Measurements from ENCODE around the gene ASL. TPM values are rescaled to one million over a fixed set of nuclear protein-coding genes. Genes with fewer than 3 reads are reported as not detected.

ASL gene
- total and polyA plus RNA-seq, 10 of the 15 experiments (the other 5 are each of a cell fraction or from before 2014, with no cell fraction given): 0.66 to 36.7 (median 28.8) TPM

DNA sequence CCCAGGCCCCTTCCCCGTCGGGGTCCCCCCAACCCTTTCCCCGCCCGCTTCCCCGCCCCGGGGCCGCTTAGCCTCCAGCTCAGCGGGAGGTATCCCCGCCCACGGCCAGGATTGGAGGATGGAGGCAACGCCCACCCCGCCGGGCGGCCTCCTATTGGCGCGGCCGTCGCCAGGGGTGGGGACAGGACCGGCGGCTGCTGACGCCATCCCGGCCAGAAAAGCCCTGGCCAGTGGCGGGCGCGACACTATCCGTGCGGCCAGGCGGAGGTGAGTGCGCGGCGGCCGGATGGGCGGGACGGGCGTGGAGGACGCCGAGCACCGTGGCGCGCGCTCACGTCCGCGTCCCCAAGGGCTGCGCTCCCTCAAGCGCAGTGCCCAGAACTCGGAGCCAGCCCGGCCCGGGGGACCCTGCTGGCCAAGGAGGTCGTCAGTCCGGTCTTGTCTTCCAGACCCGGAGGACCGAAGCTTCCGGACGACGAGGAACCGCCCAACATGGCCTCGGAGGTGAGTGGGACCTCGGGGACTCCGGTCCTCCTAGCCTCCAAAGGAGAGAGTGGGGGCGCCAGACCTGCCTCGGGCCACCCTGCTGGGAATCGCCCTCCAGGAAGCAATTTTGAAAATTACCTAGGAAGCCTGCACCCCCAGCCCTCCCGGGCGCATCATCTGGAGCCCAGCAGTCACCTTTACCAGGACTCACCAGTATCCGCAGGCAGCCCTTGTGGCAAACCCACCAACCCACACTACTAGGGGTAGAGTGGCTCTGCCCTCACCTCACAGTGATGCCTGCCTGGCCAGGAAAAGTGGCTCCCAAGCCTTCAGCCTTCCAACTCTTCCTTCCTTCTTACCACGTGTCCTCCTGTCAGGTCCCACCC, at the start of gene ASL (continued):
- TF ChIP-seq, protein P1, sequence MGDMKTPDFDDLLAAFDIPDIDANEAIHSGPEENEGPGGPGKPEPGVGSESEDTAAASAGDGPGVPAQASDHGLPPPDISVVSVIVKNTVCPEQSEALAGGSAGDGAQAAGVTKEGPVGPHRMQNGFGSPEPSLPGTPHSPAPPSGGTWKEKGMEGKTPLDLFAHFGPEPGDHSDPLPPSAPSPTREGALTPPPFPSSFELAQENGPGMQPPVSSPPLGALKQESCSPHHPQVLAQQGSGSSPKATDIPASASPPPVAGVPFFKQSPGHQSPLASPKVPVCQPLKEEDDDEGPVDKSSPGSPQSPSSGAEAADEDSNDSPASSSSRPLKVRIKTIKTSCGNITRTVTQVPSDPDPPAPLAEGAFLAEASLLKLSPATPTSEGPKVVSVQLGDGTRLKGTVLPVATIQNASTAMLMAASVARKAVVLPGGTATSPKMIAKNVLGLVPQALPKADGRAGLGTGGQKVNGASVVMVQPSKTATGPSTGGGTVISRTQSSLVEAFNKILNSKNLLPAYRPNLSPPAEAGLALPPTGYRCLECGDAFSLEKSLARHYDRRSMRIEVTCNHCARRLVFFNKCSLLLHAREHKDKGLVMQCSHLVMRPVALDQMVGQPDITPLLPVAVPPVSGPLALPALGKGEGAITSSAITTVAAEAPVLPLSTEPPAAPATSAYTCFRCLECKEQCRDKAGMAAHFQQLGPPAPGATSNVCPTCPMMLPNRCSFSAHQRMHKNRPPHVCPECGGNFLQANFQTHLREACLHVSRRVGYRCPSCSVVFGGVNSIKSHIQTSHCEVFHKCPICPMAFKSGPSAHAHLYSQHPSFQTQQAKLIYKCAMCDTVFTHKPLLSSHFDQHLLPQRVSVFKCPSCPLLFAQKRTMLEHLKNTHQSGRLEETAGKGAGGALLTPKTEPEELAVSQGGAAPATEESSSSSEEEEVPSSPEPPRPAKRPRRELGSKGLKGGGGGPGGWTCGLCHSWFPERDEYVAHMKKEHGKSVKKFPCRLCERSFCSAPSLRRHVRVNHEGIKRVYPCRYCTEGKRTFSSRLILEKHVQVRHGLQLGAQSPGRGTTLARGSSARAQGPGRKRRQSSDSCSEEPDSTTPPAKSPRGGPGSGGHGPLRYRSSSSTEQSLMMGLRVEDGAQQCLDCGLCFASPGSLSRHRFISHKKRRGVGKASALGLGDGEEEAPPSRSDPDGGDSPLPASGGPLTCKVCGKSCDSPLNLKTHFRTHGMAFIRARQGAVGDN (IDR thresholded peaks at IDR 0.05): no peak; the same call in 1 of the 2 replicates
- TF ChIP-seq SUPT20H (IDR thresholded peaks at IDR 0.05; ENCODE audit: borderline replicate concordance, control insufficient read depth, low read depth, low read length): no peak
- TF ChIP-seq POLR2A (IDR thresholded peaks at IDR 0.05; ENCODE audit: low read depth, low read length): peak; percentile 98
- no peak for TF ChIP-seq BMI1 (IDR thresholded peaks at IDR 0.05; ENCODE audit: borderline replicate concordance)
- TF ChIP-seq CHD4 (IDR thresholded peaks at IDR 0.05): no peak
- TF ChIP-seq SMAD1 (IDR thresholded peaks at IDR 0.05; ENCODE audit: low read depth, partially characterized antibody): no peak
- no peak for TF ChIP-seq ZNF592 (IDR thresholded peaks at IDR 0.05)
- no peak for TF ChIP-seq GABPA (IDR thresholded peaks at IDR 0.05; ENCODE audit: low read depth)
- TF ChIP-seq, protein P2, sequence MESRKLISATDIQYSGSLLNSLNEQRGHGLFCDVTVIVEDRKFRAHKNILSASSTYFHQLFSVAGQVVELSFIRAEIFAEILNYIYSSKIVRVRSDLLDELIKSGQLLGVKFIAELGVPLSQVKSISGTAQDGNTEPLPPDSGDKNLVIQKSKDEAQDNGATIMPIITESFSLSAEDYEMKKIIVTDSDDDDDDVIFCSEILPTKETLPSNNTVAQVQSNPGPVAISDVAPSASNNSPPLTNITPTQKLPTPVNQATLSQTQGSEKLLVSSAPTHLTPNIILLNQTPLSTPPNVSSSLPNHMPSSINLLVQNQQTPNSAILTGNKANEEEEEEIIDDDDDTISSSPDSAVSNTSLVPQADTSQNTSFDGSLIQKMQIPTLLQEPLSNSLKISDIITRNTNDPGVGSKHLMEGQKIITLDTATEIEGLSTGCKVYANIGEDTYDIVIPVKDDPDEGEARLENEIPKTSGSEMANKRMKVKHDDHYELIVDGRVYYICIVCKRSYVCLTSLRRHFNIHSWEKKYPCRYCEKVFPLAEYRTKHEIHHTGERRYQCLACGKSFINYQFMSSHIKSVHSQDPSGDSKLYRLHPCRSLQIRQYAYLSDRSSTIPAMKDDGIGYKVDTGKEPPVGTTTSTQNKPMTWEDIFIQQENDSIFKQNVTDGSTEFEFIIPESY (IDR thresholded peaks at IDR 0.05): no peak
- TF ChIP-seq POLR2AphosphoS2 (IDR thresholded peaks at IDR 0.05; ENCODE audit: low read depth, low read length): peak; percentile 62; the same call in 1 of the 2 replicates
- no peak for TF ChIP-seq ZNF24 (IDR thresholded peaks at IDR 0.05)
- TF ChIP-seq, protein P3, sequence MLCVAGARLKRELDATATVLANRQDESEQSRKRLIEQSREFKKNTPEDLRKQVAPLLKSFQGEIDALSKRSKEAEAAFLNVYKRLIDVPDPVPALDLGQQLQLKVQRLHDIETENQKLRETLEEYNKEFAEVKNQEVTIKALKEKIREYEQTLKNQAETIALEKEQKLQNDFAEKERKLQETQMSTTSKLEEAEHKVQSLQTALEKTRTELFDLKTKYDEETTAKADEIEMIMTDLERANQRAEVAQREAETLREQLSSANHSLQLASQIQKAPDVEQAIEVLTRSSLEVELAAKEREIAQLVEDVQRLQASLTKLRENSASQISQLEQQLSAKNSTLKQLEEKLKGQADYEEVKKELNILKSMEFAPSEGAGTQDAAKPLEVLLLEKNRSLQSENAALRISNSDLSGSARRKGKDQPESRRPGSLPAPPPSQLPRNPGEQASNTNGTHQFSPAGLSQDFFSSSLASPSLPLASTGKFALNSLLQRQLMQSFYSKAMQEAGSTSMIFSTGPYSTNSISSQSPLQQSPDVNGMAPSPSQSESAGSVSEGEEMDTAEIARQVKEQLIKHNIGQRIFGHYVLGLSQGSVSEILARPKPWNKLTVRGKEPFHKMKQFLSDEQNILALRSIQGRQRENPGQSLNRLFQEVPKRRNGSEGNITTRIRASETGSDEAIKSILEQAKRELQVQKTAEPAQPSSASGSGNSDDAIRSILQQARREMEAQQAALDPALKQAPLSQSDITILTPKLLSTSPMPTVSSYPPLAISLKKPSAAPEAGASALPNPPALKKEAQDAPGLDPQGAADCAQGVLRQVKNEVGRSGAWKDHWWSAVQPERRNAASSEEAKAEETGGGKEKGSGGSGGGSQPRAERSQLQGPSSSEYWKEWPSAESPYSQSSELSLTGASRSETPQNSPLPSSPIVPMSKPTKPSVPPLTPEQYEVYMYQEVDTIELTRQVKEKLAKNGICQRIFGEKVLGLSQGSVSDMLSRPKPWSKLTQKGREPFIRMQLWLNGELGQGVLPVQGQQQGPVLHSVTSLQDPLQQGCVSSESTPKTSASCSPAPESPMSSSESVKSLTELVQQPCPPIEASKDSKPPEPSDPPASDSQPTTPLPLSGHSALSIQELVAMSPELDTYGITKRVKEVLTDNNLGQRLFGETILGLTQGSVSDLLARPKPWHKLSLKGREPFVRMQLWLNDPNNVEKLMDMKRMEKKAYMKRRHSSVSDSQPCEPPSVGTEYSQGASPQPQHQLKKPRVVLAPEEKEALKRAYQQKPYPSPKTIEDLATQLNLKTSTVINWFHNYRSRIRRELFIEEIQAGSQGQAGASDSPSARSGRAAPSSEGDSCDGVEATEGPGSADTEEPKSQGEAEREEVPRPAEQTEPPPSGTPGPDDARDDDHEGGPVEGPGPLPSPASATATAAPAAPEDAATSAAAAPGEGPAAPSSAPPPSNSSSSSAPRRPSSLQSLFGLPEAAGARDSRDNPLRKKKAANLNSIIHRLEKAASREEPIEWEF (IDR thresholded peaks at IDR 0.05; ENCODE audit: insufficient replicate concordance, low read depth, low read length): no peak
- TF ChIP-seq NFIC (IDR thresholded peaks at IDR 0.05; ENCODE audit: low read depth, low read length): no peak

All from GM12878 (cell line).